ENCODE results near the gene TSPEAR. TPM values are rescaled to one million over a fixed set of nuclear protein-coding genes. Genes with fewer than 3 reads are reported as not detected.
"Not testable (repeated sequence)": the region's sequence is repeated elsewhere in the genome, so short reads cannot be mapped to it uniquely, and the experiment has no call there.

The TSPEAR gene
- total RNA-seq, 2 donors from 2014 or later: 1.5 to 6.0 TPM

GRCh38 chr21:44694776-44695175 is 16.6 kb downstream of the TSPEAR start:
- Histone ChIP-seq H3K36me3 (ENCODE audit: control insufficient read depth, insufficient read depth, low read length) (no peaks in the 10 kb centered on the region), H3K4me3 (ENCODE audit: low read length) (no peak overlapping the region), H3K27me3 (ENCODE audit: control insufficient read depth, insufficient read depth, low read length, poor library complexity, severe bottlenecking) (no peaks in the 10 kb centered on the region), H3K9ac (ENCODE audit: extremely low read depth, low read length, poor library complexity, severe bottlenecking) (no peak overlapping the region), H3K27ac (ENCODE audit: low read depth, low read length) (no peak overlapping the region), H3K9me3 (ENCODE audit: control insufficient read depth, low read length) (peaks cover 21% of the 10 kb centered on the region), H3K4me1 (ENCODE audit: control insufficient read depth, insufficient read depth, low read length) (peaks cover 3% of the 10 kb centered on the region)
- no peak for DNase-seq
- Mint-ChIP-seq H3K4me1 (peaks cover 43% of the 10 kb centered on the region), H3K27ac (no peak overlapping the region), H3K4me3 (no peak overlapping the region), H3K9me3 (peaks cover 17% of the 10 kb centered on the region), H3K36me3 (ENCODE audit: low read depth) (peaks cover 4% of the 10 kb centered on the region), H3K27me3 (ENCODE audit: insufficient read depth) (peaks cover 19% of the 10 kb centered on the region)
- 86 to 87% methylated on average over 8 to 11 of the region's 11 CpGs for WGBS, 2 experiments (ENCODE audit: insufficient coverage in 1 of 2, insufficient read length in 1 of 2)
- no peak for TF ChIP-seq CTCF (conservative IDR thresholded peaks at IDR 0.05)

- H3K4me3 Mint-ChIP-seq: no peak overlapping the region
These were observed 18.4 kb downstream of the TSPEAR start for GRCh38 chr21:44692798-44693512.

GRCh38 chr21:44691686-44692085 is 19.7 kb downstream of the TSPEAR start:
- peaks cover 21% of the 10 kb centered on the region for H3K9me3 ChIP-seq (ENCODE audit: control insufficient read depth, low read length)
- peaks cover 12% of the 10 kb centered on the region for H3K4me1 ChIP-seq (ENCODE audit: control insufficient read depth, insufficient read depth, low read length)
- peaks cover 4% of the 10 kb centered on the region for H3K36me3 Mint-ChIP-seq (ENCODE audit: low read depth)
- no peak overlapping the region for H3K4me3 ChIP-seq (ENCODE audit: low read length)
- H3K4me3 Mint-ChIP-seq: no peak overlapping the region
- H3K27me3 Mint-ChIP-seq (ENCODE audit: insufficient read depth): peaks cover 8% of the 10 kb centered on the region
- peaks cover 40% of the 10 kb centered on the region for H3K4me1 Mint-ChIP-seq
- DNase-seq: no peak
- no peak for TF ChIP-seq CTCF (conservative IDR thresholded peaks at IDR 0.05)
- no peak overlapping the region for H3K9ac ChIP-seq (ENCODE audit: extremely low read depth, low read length, poor library complexity, severe bottlenecking)
- H3K36me3 ChIP-seq (ENCODE audit: control insufficient read depth, insufficient read depth, low read length): no peaks in the 10 kb centered on the region
- H3K27ac Mint-ChIP-seq: no peak overlapping the region
- H3K27me3 ChIP-seq (ENCODE audit: control insufficient read depth, insufficient read depth, low read length, poor library complexity, severe bottlenecking): no peaks in the 10 kb centered on the region
- H3K27ac ChIP-seq (ENCODE audit: low read depth, low read length): no peak overlapping the region
- peaks cover 17% of the 10 kb centered on the region for H3K9me3 Mint-ChIP-seq
- 83 to 89% methylated on average over 2 of the region's 2 CpGs for WGBS, 2 experiments (ENCODE audit: insufficient coverage in 1 of 2, insufficient read length in 1 of 2)

More at GRCh38 chr21:44692798-44693512, 18.4 kb downstream of the TSPEAR start:
- 60 to 71% methylated on average over 1 to 2 of the region's 2 CpGs for WGBS, 2 experiments (ENCODE audit: insufficient coverage in 1 of 2, insufficient read length in 1 of 2)
- H3K27me3 ChIP-seq (ENCODE audit: control insufficient read depth, insufficient read depth, low read length, poor library complexity, severe bottlenecking): no peaks in the 10 kb centered on the region
- peaks cover 13% of the 10 kb centered on the region for H3K27me3 Mint-ChIP-seq (ENCODE audit: insufficient read depth)
- no peaks in the 10 kb centered on the region for H3K36me3 ChIP-seq (ENCODE audit: control insufficient read depth, insufficient read depth, low read length)
- DNase-seq: no peak
- H3K9ac ChIP-seq (ENCODE audit: extremely low read depth, low read length, poor library complexity, severe bottlenecking): no peak overlapping the region
- no peak overlapping the region for H3K4me3 ChIP-seq (ENCODE audit: low read length)
- H3K4me1 Mint-ChIP-seq: peaks cover 38% of the 10 kb centered on the region
- H3K9me3 Mint-ChIP-seq: peaks cover 17% of the 10 kb centered on the region
- H3K4me1 ChIP-seq (ENCODE audit: control insufficient read depth, insufficient read depth, low read length): no peaks in the 10 kb centered on the region
- H3K27ac Mint-ChIP-seq: no peak overlapping the region
- peaks cover 4% of the 10 kb centered on the region for H3K36me3 Mint-ChIP-seq (ENCODE audit: low read depth)
- H3K27ac ChIP-seq (ENCODE audit: low read depth, low read length): no peak overlapping the region
- TF ChIP-seq CTCF (conservative IDR thresholded peaks at IDR 0.05): no peak
- peaks cover 21% of the 10 kb centered on the region for H3K9me3 ChIP-seq (ENCODE audit: control insufficient read depth, low read length)

- H3K4me1 ChIP-seq (ENCODE audit: control insufficient read depth, insufficient read depth, low read length): peaks cover 12% of the 10 kb centered on the region
- H3K36me3 Mint-ChIP-seq (ENCODE audit: low read depth); H3K27ac ChIP-seq (ENCODE audit: low read depth, low read length); H3K4me3 ChIP-seq (ENCODE audit: low read length); H3K4me3 Mint-ChIP-seq; H3K27ac Mint-ChIP-seq; H3K27me3 ChIP-seq (ENCODE audit: control insufficient read depth, insufficient read depth, low read length, poor library complexity, severe bottlenecking); DNase-seq; H3K36me3 ChIP-seq (ENCODE audit: control insufficient read depth, insufficient read depth, low read length); H3K9ac ChIP-seq (ENCODE audit: extremely low read depth, low read length, poor library complexity, severe bottlenecking): not testable (repeated sequence)
- peaks cover 13% of the 10 kb centered on the region for H3K27me3 Mint-ChIP-seq (ENCODE audit: insufficient read depth)
- H3K4me1 Mint-ChIP-seq: peaks cover 41% of the 10 kb centered on the region
- peaks cover 17% of the 10 kb centered on the region for H3K9me3 Mint-ChIP-seq
- H3K9me3 ChIP-seq (ENCODE audit: control insufficient read depth, low read length): peaks cover 21% of the 10 kb centered on the region
- 87 to 94% methylated on average over 3 of the region's 3 CpGs for whole genome bisulfite sequencing, 2 experiments (ENCODE audit: insufficient coverage in 1 of 2, insufficient read length in 1 of 2)
These were observed 21.6 kb downstream of the TSPEAR start for GRCh38 chr21:44689740-44690139.

Measured in endodermal cell (in vitro differentiated cells).